Esophagus mucosa (tissue), 1 donor: ENCODE results near the gene PHLPP1. TPM values are rescaled to one million over a fixed set of nuclear protein-coding genes. Genes with fewer than 3 reads are reported as not detected.

Experiments
- ATAC-seq: fragments of 200-7000 bp; cut with Tn5 transposase; one replicate; pipeline ENCODE4 v1.9.1; 2020
- total RNA-seq: library from RNA; stranded (reverse); gene quantifications from one replicate; pipeline ENCODE4 v1.2.4, GENCODE V29; 2023
- donor health status: DM: yes; HTN: yes; CAD: no.

Gene PHLPP1
- total RNA-seq, 1 donor from 2014 or later = 17.7 TPM

DNA sequence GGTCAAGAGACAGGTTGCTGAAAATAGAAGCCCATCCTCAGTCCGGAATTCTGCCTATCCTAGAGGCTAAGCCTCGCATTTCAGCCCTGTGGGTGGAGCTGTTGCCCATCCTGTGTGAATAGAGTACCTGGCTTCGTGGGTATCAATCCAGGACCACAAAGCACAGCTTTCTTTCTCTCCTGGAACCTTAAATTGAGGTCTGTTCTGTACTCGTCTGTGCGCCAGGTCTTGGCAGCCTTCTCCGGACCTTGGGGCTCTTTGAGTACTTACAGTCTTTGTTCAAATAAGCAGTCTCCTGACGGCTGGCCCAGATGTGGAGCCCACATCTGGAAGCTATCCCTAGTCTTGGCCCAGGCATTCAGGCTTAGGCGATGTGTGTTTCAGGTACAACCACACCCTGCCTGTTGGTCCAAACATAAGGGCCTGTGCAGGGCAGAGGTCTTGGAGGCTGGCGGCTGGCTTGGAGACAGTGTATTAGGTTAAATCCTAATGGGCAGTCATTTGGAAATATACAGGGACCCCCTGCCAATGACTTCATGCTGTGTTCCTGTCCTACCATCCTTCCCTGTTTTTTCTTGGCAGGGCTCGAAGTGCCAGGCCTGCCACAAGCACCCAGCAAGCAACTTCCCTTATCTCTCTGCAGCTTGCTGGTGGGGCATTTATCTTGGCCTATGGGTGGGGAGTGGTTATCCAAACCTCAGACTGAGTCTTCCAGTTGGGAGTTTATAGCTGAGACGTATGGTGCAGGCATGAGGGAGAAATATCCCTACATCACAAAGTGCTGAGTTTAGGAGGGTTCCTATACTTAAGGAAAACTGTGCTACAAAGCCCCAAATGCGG lies 310.1 kb downstream of the PHLPP1 start:
- ATAC-seq = peak; percentile 46

DNA sequence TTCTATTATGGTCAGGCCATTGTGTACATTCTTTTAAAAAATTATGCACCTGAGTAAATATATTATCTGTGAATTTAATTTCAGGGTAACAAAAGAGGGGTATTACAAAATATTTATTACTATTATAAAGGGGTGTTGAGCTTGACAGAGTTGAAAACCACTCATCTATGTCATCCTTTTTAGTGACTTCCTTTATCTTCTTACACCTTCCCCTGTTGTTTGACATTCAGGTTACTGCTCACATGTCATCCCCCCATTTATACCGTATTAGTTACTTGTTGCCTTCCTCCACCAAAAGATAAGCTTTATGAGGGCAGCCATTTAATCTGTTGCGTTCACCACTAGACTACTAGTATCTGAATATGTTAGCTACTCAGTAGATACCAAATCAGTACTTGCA lies 313.0 kb downstream of the PHLPP1 start:
- ATAC-seq = no peak

Other genes starting within 250 kb of the PHLPP1 start
- 7.3 TPM for gene ZCCHC2, start 192.5 kb upstream of the PHLPP1 start, total RNA-seq